HCT116 (cell line): ENCODE measurements around the gene CHAF1A. TPM values are rescaled to one million over a fixed set of nuclear protein-coding genes. Genes with fewer than 3 reads are reported as not detected.

Experiments
- ATAC-seq: fragments of 200-7000 bp; cut with Tn5 transposase; 2 replicates; pipeline ENCODE4 v1.9.1; 2020; ENCODE audit warnings: mild to moderate bottlenecking, moderate library complexity
- BruUV-seq: library from RNA; stranded (reverse); fragments of 400-500 nt; replicated peaks from 2 replicates; lab custom pipeline; 2021; lab: Mats Ljungman, UMichigan
- CTCF ChIA-PET: fragments of 300-600 bp; sonication (Branson Sonifier 250); formaldehyde crosslinking; loops from one replicate; lab custom pipeline; 2021; ENCODE audit warnings: antibody characterized with exemption; lab: Charles Lee
- POLR2A ChIA-PET: fragments of 300-600, 350-600 bp; sonication (Branson Sonifier 250); formaldehyde crosslinking; loops from one replicate; lab custom pipeline; 2021; ENCODE audit warnings: antibody characterized with exemption; lab: Charles Lee
- RAD21 ChIA-PET, 2 experiments: fragments of 300-600 bp; sonication (Branson Sonifier 250); formaldehyde crosslinking; loops; one replicate each; lab custom pipeline; 2023; ENCODE audit warnings: low total read pairs in 2 of 2; ENCODE audit not compliant: uncharacterized antibody in 2 of 2, unreplicated experiment in 2 of 2, low non-redundant PET in 1 of 2; lab: Charles Lee
- DNase-seq: peaks from one replicate; pipeline ENCODE4 v3.0.0-alpha.2; 2010; ENCODE audit warnings: low read depth, low spot score
- H2AFZ ChIP-seq: fragments of 200-600 bp; shearing (Covaris generic), sonication (generic); 2 replicates; pipeline ENCODE4 v1.6.1; 2017; ENCODE audit warnings: low read depth, mixed run types, mixed read lengths, antibody characterized with exemption, low read length; ENCODE audit not compliant: poor library complexity, severe bottlenecking
- H3K27ac ChIP-seq: 2 replicates; pipeline ENCODE4 v1.5.1; 2012; ENCODE audit warnings: low read depth, low read length
- H3K27me3 ChIP-seq: fragments of 200-600 bp; sonication (generic); 2 replicates; pipeline ENCODE4 v1.6.1; 2016; ENCODE audit warnings: mixed run types, low read length, mixed read lengths; ENCODE audit not compliant: insufficient read depth
- H3K36me3 ChIP-seq, 2 experiments: fragments of 200-500 bp in 1 of 2; fragments of 200-600 bp in 1 of 2; sonication (Bioruptor generic) in 1 of 2; sonication (generic) in 1 of 2; 2 replicates each; pipeline versions ENCODE4 v1.5.1 to v1.6.1; 2014 to 2016; ENCODE audit warnings: low read length in 2 of 2, inconsistent platforms in 1 of 2, mixed read lengths in 1 of 2, mixed run types in 1 of 2; ENCODE audit not compliant: insufficient read depth in 2 of 2, control insufficient read depth in 1 of 2
- H3K4me1 ChIP-seq, 2 experiments: fragments of 200-600 bp in 1 of 2; sonication (generic) in 1 of 2; 2 replicates each; pipeline versions ENCODE4 v1.5.1 to v1.6.1; 2012 to 2017; ENCODE audit warnings: low read length in 2 of 2, inconsistent platforms in 1 of 2, mild to moderate bottlenecking in 1 of 2, mixed read lengths in 1 of 2, mixed run types in 1 of 2, moderate library complexity in 1 of 2; ENCODE audit not compliant: insufficient read depth in 2 of 2, control insufficient read depth in 1 of 2
- H3K4me2 ChIP-seq: fragments of 200-600 bp; sonication (generic); 2 replicates; pipeline ENCODE4 v1.6.1; 2017; ENCODE audit warnings: mixed run types, low read length, mixed read lengths
- H3K4me3 ChIP-seq, 2 experiments: fragments of 200-600 bp in 1 of 2; sonication (generic) in 1 of 2; replicated peaks in 1 of 2; 2 replicates each; pipeline ENCODE4 v1.5.1; 2011 to 2016; ENCODE audit warnings: low read length in 2 of 2, control low read depth in 1 of 2, low read depth in 1 of 2, mild to moderate bottlenecking in 1 of 2, mixed read lengths in 1 of 2, mixed run types in 1 of 2
- H3K79me2 ChIP-seq: fragments of 200-600 bp; sonication (generic); 2 replicates; pipeline ENCODE4 v1.6.1; 2017; ENCODE audit warnings: mild to moderate bottlenecking, mixed run types, low read length, moderate library complexity, mixed read lengths; ENCODE audit not compliant: insufficient read depth
- H3K9ac ChIP-seq: fragments of 200-600 bp; sonication (generic); 2 replicates; pipeline ENCODE4 v1.6.1; 2016; ENCODE audit warnings: low read length, mixed read lengths
- H3K9me2 ChIP-seq: fragments of 200-600 bp; sonication (generic), shearing (Covaris generic); 2 replicates; pipeline ENCODE4 v1.6.1; 2017; ENCODE audit warnings: mixed run types, mild to moderate bottlenecking, moderate library complexity; ENCODE audit not compliant: insufficient read depth
- H3K9me3 ChIP-seq, 2 experiments: fragments of 200-500 bp in 1 of 2; fragments of 200-600 bp in 1 of 2; sonication (Bioruptor generic) in 1 of 2; sonication (generic) in 1 of 2; 2 replicates each; pipeline ENCODE4 v1.6.1; 2014 to 2017; ENCODE audit warnings: low read length in 2 of 2, mixed read lengths in 2 of 2, inconsistent platforms in 1 of 2, low read depth in 1 of 2, mild to moderate bottlenecking in 1 of 2, mixed run types in 1 of 2, moderate library complexity in 1 of 2; ENCODE audit not compliant: control insufficient read depth in 1 of 2, insufficient read depth in 1 of 2
- H4K20me1 ChIP-seq: fragments of 200-600 bp; sonication (generic), shearing (Covaris generic); 2 replicates; pipeline ENCODE4 v1.6.1; 2017; ENCODE audit warnings: mixed run types, mild to moderate bottlenecking, moderate library complexity; ENCODE audit not compliant: insufficient read depth
- CBX3 ChIP-seq: IDR thresholded peaks from 2 replicates; pipeline ENCODE4 v1.6.1; 2012; ENCODE audit warnings: low read depth
- ELF1 ChIP-seq: IDR thresholded peaks from 2 replicates; pipeline ENCODE4 v1.6.1; 2012; ENCODE audit warnings: low read depth, borderline replicate concordance
- EZH2 ChIP-seq: fragments of 200-600 bp; sonication (generic); IDR thresholded peaks from 2 replicates; pipeline ENCODE4 v1.6.1; 2017; ENCODE audit warnings: antibody characterized with exemption, mixed run types
- EZH2phosphoT487 ChIP-seq: fragments of 200-600 bp; IDR thresholded peaks from 2 replicates; pipeline ENCODE4 v1.6.1; 2018; ENCODE audit warnings: antibody characterized with exemption, borderline replicate concordance
- FOSL1 ChIP-seq: IDR thresholded peaks from 2 replicates; pipeline ENCODE4 v1.6.1; 2012; ENCODE audit warnings: low read depth
- POLR2A ChIP-seq: IDR thresholded peaks from 2 replicates; pipeline ENCODE4 v1.7.0; 2011; ENCODE audit warnings: borderline replicate concordance; ENCODE audit not compliant: insufficient read depth, insufficient read length; ENCODE audit errors: extremely low read depth
- POLR2AphosphoS5 ChIP-seq: IDR thresholded peaks from 2 replicates; pipeline ENCODE4 v1.6.1; 2011; ENCODE audit warnings: mild to moderate bottlenecking, low read depth, low read length, moderate library complexity
- SIN3A ChIP-seq: IDR thresholded peaks from 2 replicates; pipeline ENCODE4 v1.6.1; 2012; ENCODE audit warnings: low read depth
- TCF7L2 ChIP-seq: IDR thresholded peaks from 2 replicates; pipeline ENCODE4 v1.7.0; 2011; ENCODE audit warnings: borderline replicate concordance, inconsistent platforms; ENCODE audit not compliant: insufficient read depth, insufficient read length; ENCODE audit errors: extremely low read depth
- YY1 ChIP-seq: IDR thresholded peaks from 2 replicates; pipeline ENCODE4 v1.6.1; 2011; ENCODE audit warnings: low read length, low read depth, moderate library complexity, mild to moderate bottlenecking; ENCODE audit not compliant: insufficient replicate concordance; ENCODE audit errors: extremely low read depth
- ZBTB33 ChIP-seq: IDR thresholded peaks from 2 replicates; pipeline ENCODE4 v1.6.1; 2011; ENCODE audit warnings: mild to moderate bottlenecking, low read length, moderate library complexity; ENCODE audit not compliant: insufficient replicate concordance; ENCODE audit errors: extremely low read depth
- ZNF274 ChIP-seq: fragments of 200-500 bp; sonication (Bioruptor generic); IDR thresholded peaks from 2 replicates; pipeline ENCODE4 v1.6.1; 2014; ENCODE audit warnings: mild to moderate bottlenecking, low read depth, low read length, inconsistent platforms
- intact Hi-C: fragments of 100-400 bp; cut with micrococcal nuclease; formaldehyde crosslinking; loops from 2 replicates; pipeline ENCODE4 v1.10.0; 2022
- total RNA-seq: library from RNA; stranded (reverse); gene quantifications from one replicate; pipeline ENCODE4 v1.2.1, GENCODE V29; 2021; ENCODE audit not compliant: unreplicated experiment
- TF ChIP-seq, protein P1 (sequence below): IDR thresholded peaks from 2 replicates; pipeline ENCODE4 v1.6.1; 2012

Gene CHAF1A
- total RNA-seq, 1 experiment from 2014 or later, result 69.9 TPM

DNA sequence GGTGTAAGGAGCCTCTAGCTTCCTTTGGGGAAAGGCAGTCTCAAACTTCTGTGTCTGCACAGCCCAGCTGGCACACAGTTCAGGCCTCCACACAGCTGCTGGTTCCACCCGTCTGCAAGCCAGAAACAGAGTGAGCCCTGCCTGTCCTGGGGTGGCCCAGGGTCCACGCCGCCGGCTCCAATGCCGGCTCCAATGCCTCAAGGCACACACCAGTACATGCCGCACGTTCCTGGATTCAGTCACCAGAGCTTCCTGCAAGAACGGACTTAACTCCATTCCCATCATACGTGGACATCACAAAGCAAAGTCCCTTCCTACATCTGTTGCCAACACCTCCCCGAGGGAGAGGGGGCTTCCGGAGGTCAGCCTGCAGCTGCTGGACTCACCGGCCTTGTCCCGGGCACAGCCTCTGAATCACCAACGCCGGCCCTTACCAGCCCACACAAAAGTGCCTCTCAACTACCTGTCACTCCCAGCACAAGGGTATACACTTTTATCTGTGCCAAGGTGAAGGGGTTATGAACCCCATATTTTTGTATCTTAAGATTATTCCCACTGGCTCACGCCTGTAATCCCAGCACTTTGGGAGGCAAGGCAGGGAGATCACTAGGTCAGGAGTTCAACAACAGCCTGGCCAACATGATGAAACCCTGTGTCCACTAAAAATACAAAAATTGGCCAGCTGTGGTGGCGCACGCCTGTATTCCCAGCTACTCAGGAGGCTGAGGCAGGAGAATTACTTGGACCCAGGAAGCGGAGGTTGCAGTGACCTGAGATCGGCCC, 10.5 kb upstream of the CHAF1A start:
- no peak overlapping the region for H3K9ac ChIP-seq
- H3K4me1 ChIP-seq, result no peaks in the 10 kb centered on the region

More for the DNA sequence above, 10.5 kb upstream of the CHAF1A start:
- no peaks in the 10 kb centered on the region for H3K9me3 ChIP-seq
- peaks cover 7 to 19% of the 10 kb centered on the region in 2 experiments; a peak in 2 of 4 replicates for H3K36me3 ChIP-seq
- DNase-seq (no peak), ATAC-seq (no peak)
- BruUV-seq, result no TSS peak
- H3K27me3 ChIP-seq, result no peaks in the 10 kb centered on the region
- TF ChIP-seq, protein P1, sequence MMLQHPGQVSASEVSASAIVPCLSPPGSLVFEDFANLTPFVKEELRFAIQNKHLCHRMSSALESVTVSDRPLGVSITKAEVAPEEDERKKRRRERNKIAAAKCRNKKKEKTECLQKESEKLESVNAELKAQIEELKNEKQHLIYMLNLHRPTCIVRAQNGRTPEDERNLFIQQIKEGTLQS, result no peak
- TF ChIP-seq CBX3, result no peak
- no peak for TF ChIP-seq ZBTB33
- no peak for TF ChIP-seq ELF1
- no peak for TF ChIP-seq POLR2AphosphoS5
- no peak for TF ChIP-seq ZNF274
- TF ChIP-seq EZH2, result no peak
- TF ChIP-seq TCF7L2, result no peak
- TF ChIP-seq YY1, result no peak
- no peak for TF ChIP-seq SIN3A
- no peak for TF ChIP-seq FOSL1
- no peak for TF ChIP-seq EZH2phosphoT487
- no peak for TF ChIP-seq POLR2A
- intact Hi-C loops, result no loop called here
- no peak overlapping the region for H3K27ac ChIP-seq
- POLR2A ChIA-PET, result no interaction called here
- H4K20me1 ChIP-seq, result no peaks in the 10 kb centered on the region
- CTCF ChIA-PET, result interaction anchor here (0.6 kb wide), 1 partner anchor 8 kb away, joined by 3 read pairs; the partner anchor contains the start of gene SH3GL1
- no peaks in the 10 kb centered on the region for H3K9me2 ChIP-seq
- H3K79me2 ChIP-seq, result peaks cover 97% of the 10 kb centered on the region
- no peak overlapping the region for H2AFZ ChIP-seq
- no peak overlapping the region for H3K4me3 ChIP-seq
- no peak overlapping the region for H3K4me2 ChIP-seq
- RAD21 ChIA-PET, result no interaction called here
